H9 (cell line): ENCODE measurements around the gene DLX6. TPM values are rescaled to one million over a fixed set of nuclear protein-coding genes. Genes with fewer than 3 reads are reported as not detected.

ENCODE experiments used
- DNase-seq: peaks from one replicate; pipeline ENCODE4 v3.0.0-alpha.2; 2017
- H2AFZ ChIP-seq: one replicate; pipeline ENCODE4 v1.6.1; 2013; ENCODE audit warnings: mild to moderate bottlenecking, low read length, control low read depth, moderate library complexity
- H2AK5ac ChIP-seq: 2 replicates; pipeline ENCODE4 v1.6.1; 2013; ENCODE audit warnings: low read length, control low read depth, mixed read lengths; ENCODE audit not compliant: insufficient read length
- H2BK120ac ChIP-seq: one replicate; pipeline ENCODE4 v1.6.1; 2013; ENCODE audit warnings: low read depth, mild to moderate bottlenecking, low read length, control low read depth, inconsistent platforms; ENCODE audit not compliant: poor library complexity, severe bottlenecking
- H2BK12ac ChIP-seq: 2 replicates; pipeline ENCODE4 v1.6.1; 2013; ENCODE audit warnings: low read length, control low read depth, mixed read lengths, low read depth; ENCODE audit not compliant: insufficient read length
- H2BK15ac ChIP-seq: 2 replicates; pipeline ENCODE4 v1.6.1; 2013; ENCODE audit warnings: low read depth, low read length, control low read depth
- H2BK20ac ChIP-seq: one replicate; pipeline ENCODE4 v1.6.1; 2013; ENCODE audit warnings: low read depth, mild to moderate bottlenecking, low read length, control low read depth, inconsistent platforms; ENCODE audit not compliant: poor library complexity, severe bottlenecking
- H2BK5ac ChIP-seq: 2 replicates; pipeline ENCODE4 v1.6.1; 2013; ENCODE audit warnings: low read length, control low read depth, mixed read lengths; ENCODE audit not compliant: insufficient read length
- H3K14ac ChIP-seq: 2 replicates; pipeline ENCODE4 v1.6.1; 2013; ENCODE audit warnings: low read length, control low read depth; ENCODE audit not compliant: insufficient read depth
- H3K18ac ChIP-seq: 2 replicates; pipeline ENCODE4 v1.6.1; 2013; ENCODE audit warnings: low read depth, mild to moderate bottlenecking, mixed read lengths, low read length, control low read depth; ENCODE audit not compliant: insufficient read length
- H3K23ac ChIP-seq: 2 replicates; pipeline ENCODE4 v1.6.1; 2013; ENCODE audit warnings: low read length, control low read depth, mixed read lengths, low read depth; ENCODE audit not compliant: insufficient read length
- H3K23me2 ChIP-seq: 2 replicates; pipeline ENCODE4 v1.6.1; 2013; ENCODE audit warnings: low read depth, mild to moderate bottlenecking, mixed read lengths, low read length, control low read depth; ENCODE audit not compliant: insufficient read length, poor library complexity, severe bottlenecking
- H3K27ac ChIP-seq: 2 replicates; pipeline ENCODE4 v1.5.1; 2013; ENCODE audit warnings: low read length, control low read depth, mixed read lengths, low read depth; ENCODE audit not compliant: insufficient read length
- H3K27me3 ChIP-seq: 2 replicates; pipeline ENCODE4 v1.6.1; 2013; ENCODE audit warnings: low read length, control low read depth, inconsistent platforms; ENCODE audit not compliant: insufficient read depth
- H3K4ac ChIP-seq: 2 replicates; pipeline ENCODE4 v1.6.1; 2013; ENCODE audit warnings: low read depth, mild to moderate bottlenecking, control low read depth, inconsistent platforms, low read length, moderate library complexity
- H3K4me1 ChIP-seq: 2 replicates; pipeline ENCODE4 v1.6.1; 2013; ENCODE audit warnings: low read length, control low read depth, inconsistent platforms; ENCODE audit not compliant: insufficient read depth
- H3K4me2 ChIP-seq: 2 replicates; pipeline ENCODE4 v1.6.1; 2013; ENCODE audit warnings: low read length, control low read depth, mixed read lengths; ENCODE audit not compliant: insufficient read length, insufficient read depth
- H3K56ac ChIP-seq: 2 replicates; pipeline ENCODE4 v1.6.1; 2013; ENCODE audit warnings: low read depth, mild to moderate bottlenecking, mixed read lengths, low read length, control low read depth; ENCODE audit not compliant: insufficient read length
- H3K79me1 ChIP-seq: 2 replicates; pipeline ENCODE4 v1.6.1; 2013; ENCODE audit warnings: low read depth, mild to moderate bottlenecking, moderate library complexity, low read length, control low read depth, inconsistent platforms; ENCODE audit not compliant: insufficient read depth, poor library complexity, severe bottlenecking
- H3K79me2 ChIP-seq: 2 replicates; pipeline ENCODE4 v1.6.1; 2013; ENCODE audit warnings: low read length, control low read depth, inconsistent platforms; ENCODE audit not compliant: insufficient read depth
- H3K9ac ChIP-seq: 2 replicates; pipeline ENCODE4 v1.6.1; 2013; ENCODE audit warnings: low read length, control low read depth, mixed read lengths; ENCODE audit not compliant: insufficient read length; ENCODE audit errors: extremely low read depth
- H3K9me3 ChIP-seq: one replicate; pipeline ENCODE4 v1.6.1; 2013; ENCODE audit warnings: low read depth, low read length, inconsistent platforms; ENCODE audit not compliant: control insufficient read depth
- H3T11ph ChIP-seq: one replicate; pipeline ENCODE4 v1.6.1; 2013; ENCODE audit warnings: mild to moderate bottlenecking, low read length, control low read depth, inconsistent platforms
- H4K20me1 ChIP-seq: one replicate; pipeline ENCODE4 v1.6.1; 2013; ENCODE audit not compliant: control insufficient read depth, insufficient read length, insufficient read depth
- H4K5ac ChIP-seq: 2 replicates; pipeline ENCODE4 v1.6.1; 2013; ENCODE audit warnings: low read depth, mild to moderate bottlenecking, mixed read lengths, low read length, control low read depth; ENCODE audit not compliant: insufficient read length
- H4K8ac ChIP-seq: replicated peaks from 2 replicates; pipeline ENCODE4 v1.6.1; 2013; ENCODE audit warnings: low read length, control low read depth, mixed read lengths, low read depth; ENCODE audit not compliant: insufficient read length
- H4K91ac ChIP-seq: 2 replicates; pipeline ENCODE4 v1.6.1; 2013; ENCODE audit warnings: low read depth, mild to moderate bottlenecking, moderate library complexity, mixed read lengths, low read length, control low read depth; ENCODE audit not compliant: insufficient read length
- H3K27ac Mint-ChIP-seq, 3 experiments: 2 replicates in 2 of 3; 3 replicates in 1 of 3; pipeline ENCODE4 v1.8.0; 2020 to 2021; ENCODE audit warnings: mixed read lengths in 3 of 3, mild to moderate bottlenecking in 1 of 3, moderate library complexity in 1 of 3
- H3K27me3 Mint-ChIP-seq: 2 replicates; pipeline ENCODE4 v1.8.0; 2021; ENCODE audit warnings: low read depth, mild to moderate bottlenecking, moderate library complexity, mixed read lengths
- H3K36me3 Mint-ChIP-seq, 3 experiments: 2 replicates in 2 of 3; 3 replicates in 1 of 3; pipeline ENCODE4 v1.8.0; 2020 to 2021; ENCODE audit warnings: low read depth in 3 of 3, mixed read lengths in 3 of 3; ENCODE audit not compliant: insufficient read depth in 1 of 3
- H3K4me1 Mint-ChIP-seq, 2 experiments: 2 replicates each; pipeline ENCODE4 v1.8.0; 2020; ENCODE audit warnings: mixed read lengths in 2 of 2
- H3K4me3 Mint-ChIP-seq, 2 experiments: 2 replicates in 1 of 2; 3 replicates in 1 of 2; pipeline ENCODE4 v1.8.0; 2020 to 2021; ENCODE audit warnings: mild to moderate bottlenecking in 2 of 2, mixed read lengths in 2 of 2, moderate library complexity in 1 of 2
- H3K9me3 Mint-ChIP-seq, 2 experiments: 2 replicates in 1 of 2; 3 replicates in 1 of 2; pipeline ENCODE4 v1.8.0; 2020; ENCODE audit warnings: mild to moderate bottlenecking in 2 of 2, mixed read lengths in 2 of 2, moderate library complexity in 1 of 2
- WGBS: extraction: QIAGEN DNeasy Blood & Tissue Kit; methylation state at CpG from one replicate; pipeline ENCODE4 v1.1.7; 2013; ENCODE audit warnings: missing lambda C conversion rate, low lambda C conversion rate, mixed read lengths; ENCODE audit not compliant: insufficient read length; ENCODE audit errors: extremely low coverage; 5-methylcytosine and 5-hydroxymethylcytosine counted together
- total RNA-seq: library from RNA; stranded (reverse); gene quantifications from 2 replicates; pipeline ENCODE4 v1.2.1, GENCODE V29; 2021
- TF ChIP-seq, protein P1 (sequence below): fragments of 200-600 bp; sonication (generic); conservative IDR thresholded peaks from 3 replicates; pipeline ENCODE4 v1.8.0; 2021; ENCODE audit warnings: antibody characterized with exemption, mild to moderate bottlenecking

The DLX6 gene
- total RNA-seq, 1 experiment from 2014 or later, result 0.24 TPM

DNA sequence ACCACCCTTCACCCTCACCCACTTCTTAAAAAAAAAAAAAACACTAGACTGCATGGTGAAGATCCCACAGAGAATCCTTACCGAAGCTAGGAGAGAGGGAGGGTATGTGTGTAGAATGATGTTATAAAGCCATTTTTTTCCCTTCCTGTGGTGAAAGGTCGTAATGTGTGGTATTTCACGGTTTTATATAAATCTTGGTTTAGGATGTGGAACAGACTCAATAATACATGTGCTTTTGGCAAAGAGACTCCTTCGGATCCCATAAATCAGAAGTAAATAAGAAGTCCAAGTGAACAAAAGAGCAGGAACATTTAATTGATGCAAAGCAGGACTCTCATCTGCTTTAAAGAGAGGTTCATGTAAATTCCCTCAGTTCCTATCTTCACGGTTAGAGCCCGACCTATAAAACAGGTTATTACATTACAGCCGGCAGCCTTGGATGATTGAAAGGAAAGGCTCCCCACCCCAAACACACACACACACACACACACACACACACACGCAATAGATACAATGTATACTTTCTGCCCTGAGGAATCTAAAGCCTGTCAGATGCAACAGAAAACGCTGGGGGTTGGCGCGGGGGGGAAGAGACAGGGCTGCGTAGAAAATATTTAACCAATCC is 10.5 kb downstream of the DLX6 start:
- no peak overlapping the region for H3K27ac Mint-ChIP-seq
- Histone ChIP-seq H3K79me1 (no peaks in the 10 kb centered on the region), H3K4me2 (peak overlapping the region; percentile 19), H4K20me1 (peaks cover 3% of the 10 kb centered on the region), H2BK20ac (no peak overlapping the region), H3K27ac (no peak overlapping the region), H3K9ac (no peak overlapping the region), H4K91ac (no peak overlapping the region), H3K23ac (no peak overlapping the region), H2BK15ac (no peak overlapping the region), H2BK12ac (no peak overlapping the region), H3K9me3 (no peaks in the 10 kb centered on the region), H2BK120ac (no peak overlapping the region), H2AK5ac (no peak overlapping the region), H3K79me2 (no peaks in the 10 kb centered on the region), H2AFZ (no peak overlapping the region), H3K14ac (no peak overlapping the region), H3K56ac (no peak overlapping the region), H3T11ph (no peak overlapping the region), H3K4me1 (no peaks in the 10 kb centered on the region), H4K5ac (no peak overlapping the region), H3K23me2 (peaks cover 5% of the 10 kb centered on the region), H3K27me3 (peaks cover 97% of the 10 kb centered on the region), H3K4ac (no peak overlapping the region), H3K18ac (no peak overlapping the region), H2BK5ac (no peak overlapping the region), H4K8ac (no peak overlapping the region)
- no peaks in the 10 kb centered on the region for H3K36me3 Mint-ChIP-seq
- WGBS, result no CpG with 5 or more reads among the region's 12 CpGs
- peaks cover 100% of the 10 kb centered on the region for H3K27me3 Mint-ChIP-seq
- H3K4me1 Mint-ChIP-seq, result peaks cover 22 to 55% of the 10 kb centered on the region in 2 experiments
- H3K4me3 Mint-ChIP-seq, result peak overlapping the region in 1 of 2 experiments; percentile 80; a peak in 3 of 5 replicates
- H3K9me3 Mint-ChIP-seq, result peaks cover 2 to 21% of the 10 kb centered on the region in 2 experiments; a peak in 4 of 5 replicates
- no peak for DNase-seq
- TF ChIP-seq, protein P1, sequence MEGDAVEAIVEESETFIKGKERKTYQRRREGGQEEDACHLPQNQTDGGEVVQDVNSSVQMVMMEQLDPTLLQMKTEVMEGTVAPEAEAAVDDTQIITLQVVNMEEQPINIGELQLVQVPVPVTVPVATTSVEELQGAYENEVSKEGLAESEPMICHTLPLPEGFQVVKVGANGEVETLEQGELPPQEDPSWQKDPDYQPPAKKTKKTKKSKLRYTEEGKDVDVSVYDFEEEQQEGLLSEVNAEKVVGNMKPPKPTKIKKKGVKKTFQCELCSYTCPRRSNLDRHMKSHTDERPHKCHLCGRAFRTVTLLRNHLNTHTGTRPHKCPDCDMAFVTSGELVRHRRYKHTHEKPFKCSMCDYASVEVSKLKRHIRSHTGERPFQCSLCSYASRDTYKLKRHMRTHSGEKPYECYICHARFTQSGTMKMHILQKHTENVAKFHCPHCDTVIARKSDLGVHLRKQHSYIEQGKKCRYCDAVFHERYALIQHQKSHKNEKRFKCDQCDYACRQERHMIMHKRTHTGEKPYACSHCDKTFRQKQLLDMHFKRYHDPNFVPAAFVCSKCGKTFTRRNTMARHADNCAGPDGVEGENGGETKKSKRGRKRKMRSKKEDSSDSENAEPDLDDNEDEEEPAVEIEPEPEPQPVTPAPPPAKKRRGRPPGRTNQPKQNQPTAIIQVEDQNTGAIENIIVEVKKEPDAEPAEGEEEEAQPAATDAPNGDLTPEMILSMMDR, result no peak
